Progenitor cell of endocrine pancreas (in vitro differentiated cells): ENCODE results near the gene ADARB2. TPM values are rescaled to one million over a fixed set of nuclear protein-coding genes. Genes with fewer than 3 reads are reported as not detected.

Experiments used
- DNase-seq: peaks from one replicate; pipeline ENCODE4 v3.0.0; 2021; ENCODE audit warnings: low spot score; ENCODE audit not compliant: unreplicated experiment
- H3K27ac Mint-ChIP-seq: 2 replicates; pipeline ENCODE4 v1.8.0; 2021; ENCODE audit warnings: mild to moderate bottlenecking, moderate library complexity, mixed read lengths
- H3K27me3 Mint-ChIP-seq: 2 replicates; pipeline ENCODE4 v1.8.0; 2021; ENCODE audit warnings: mixed read lengths
- H3K36me3 Mint-ChIP-seq: 2 replicates; pipeline ENCODE4 v1.8.0; 2022; ENCODE audit warnings: mixed read lengths; ENCODE audit not compliant: insufficient read depth
- H3K4me1 Mint-ChIP-seq: 2 replicates; pipeline ENCODE4 v1.8.0; 2021; ENCODE audit warnings: low read depth, mixed read lengths
- H3K4me3 Mint-ChIP-seq: 2 replicates; pipeline ENCODE4 v1.8.0; 2021; ENCODE audit warnings: low read depth, mild to moderate bottlenecking, moderate library complexity, mixed read lengths
- H3K9me3 Mint-ChIP-seq: 2 replicates; pipeline ENCODE4 v1.8.0; 2021; ENCODE audit warnings: low read depth, mixed read lengths
- CTCF ChIP-seq: fragments of 200-600 bp; sonication (generic); IDR thresholded peaks from one replicate; pipeline ENCODE4 v1.5.0; 2021; ENCODE audit warnings: antibody characterized with exemption, mild to moderate bottlenecking; ENCODE audit not compliant: unreplicated experiment
- total RNA-seq: library from RNA; stranded (reverse); gene quantifications from 2 replicates; pipeline ENCODE4 v1.2.1, GENCODE V29; 2021

The ADARB2 gene
- total RNA-seq, 1 donor from 2014 or later = 1.3 TPM

GRCh38 chr10:1684991-1685390 is 52.3 kb downstream of the ADARB2 start:
- Mint-ChIP-seq H3K27me3 (peaks cover 10% of the 10 kb centered on the region), H3K9me3 (peaks cover 7% of the 10 kb centered on the region), H3K36me3 (no peaks in the 10 kb centered on the region), H3K4me3 (no peak overlapping the region), H3K27ac (peak overlapping the region; percentile 57), H3K4me1 (peaks cover 3% of the 10 kb centered on the region)
- no peak for DNase-seq
- TF ChIP-seq CTCF = no peak

GRCh38 chr10:1683649-1684048 is 53.7 kb downstream of the ADARB2 start:
- H3K9me3 Mint-ChIP-seq = peaks cover 2% of the 10 kb centered on the region
- peaks cover 3% of the 10 kb centered on the region for H3K4me1 Mint-ChIP-seq
- H3K27ac Mint-ChIP-seq = no peak overlapping the region
- H3K36me3 Mint-ChIP-seq = no peaks in the 10 kb centered on the region
- no peak for TF ChIP-seq CTCF
- no peak overlapping the region for H3K4me3 Mint-ChIP-seq
- H3K27me3 Mint-ChIP-seq = peaks cover 10% of the 10 kb centered on the region
- DNase-seq = no peak

- peaks cover 10% of the 10 kb centered on the region for H3K27me3 Mint-ChIP-seq
Observed at GRCh38 chr10:1679821-1680650, 57.3 kb downstream of the ADARB2 start.

GRCh38 chr10:1678084-1678483 is 59.2 kb downstream of the ADARB2 start:
- Mint-ChIP-seq H3K27me3 (peaks cover 6% of the 10 kb centered on the region), H3K36me3 (no peaks in the 10 kb centered on the region), H3K4me3 (no peak overlapping the region), H3K4me1 (no peaks in the 10 kb centered on the region), H3K9me3 (no peaks in the 10 kb centered on the region), H3K27ac (no peak overlapping the region)
- no peak for DNase-seq
- TF ChIP-seq CTCF = no peak

More at GRCh38 chr10:1679821-1680650, 57.3 kb downstream of the ADARB2 start:
- H3K9me3 Mint-ChIP-seq = no peaks in the 10 kb centered on the region
- DNase-seq = no peak
- no peaks in the 10 kb centered on the region for H3K4me1 Mint-ChIP-seq
- no peak overlapping the region for H3K27ac Mint-ChIP-seq
- no peaks in the 10 kb centered on the region for H3K36me3 Mint-ChIP-seq
- no peak for TF ChIP-seq CTCF
- no peak overlapping the region for H3K4me3 Mint-ChIP-seq

GRCh38 chr10:1677307-1677939 is 59.9 kb downstream of the ADARB2 start:
- peaks cover 3% of the 10 kb centered on the region for H3K27me3 Mint-ChIP-seq
- no peak overlapping the region for H3K27ac Mint-ChIP-seq
- no peak for DNase-seq

More at GRCh38 chr10:1677307-1677939, 59.9 kb downstream of the ADARB2 start:
- no peak overlapping the region for H3K4me3 Mint-ChIP-seq
- no peaks in the 10 kb centered on the region for H3K4me1 Mint-ChIP-seq
- no peaks in the 10 kb centered on the region for H3K9me3 Mint-ChIP-seq
- TF ChIP-seq CTCF = no peak
- no peaks in the 10 kb centered on the region for H3K36me3 Mint-ChIP-seq
